GM21786 (cell line): ENCODE data around the gene MELK.
A peak's percentile ranks its signal among the peaks of the same experiment; 100 is the strongest.
"Not testable (repeated sequence)": the region's sequence is repeated elsewhere in the genome, so short reads cannot be mapped to it uniquely, and the experiment has no call there.

Source experiments
- ATAC-seq: cut with Tn5 transposase; IDR thresholded peaks from one replicate; pipeline ENCODE4 v1.9.1; 2021; ENCODE audit not compliant: unreplicated experiment

The MELK gene

DNA sequence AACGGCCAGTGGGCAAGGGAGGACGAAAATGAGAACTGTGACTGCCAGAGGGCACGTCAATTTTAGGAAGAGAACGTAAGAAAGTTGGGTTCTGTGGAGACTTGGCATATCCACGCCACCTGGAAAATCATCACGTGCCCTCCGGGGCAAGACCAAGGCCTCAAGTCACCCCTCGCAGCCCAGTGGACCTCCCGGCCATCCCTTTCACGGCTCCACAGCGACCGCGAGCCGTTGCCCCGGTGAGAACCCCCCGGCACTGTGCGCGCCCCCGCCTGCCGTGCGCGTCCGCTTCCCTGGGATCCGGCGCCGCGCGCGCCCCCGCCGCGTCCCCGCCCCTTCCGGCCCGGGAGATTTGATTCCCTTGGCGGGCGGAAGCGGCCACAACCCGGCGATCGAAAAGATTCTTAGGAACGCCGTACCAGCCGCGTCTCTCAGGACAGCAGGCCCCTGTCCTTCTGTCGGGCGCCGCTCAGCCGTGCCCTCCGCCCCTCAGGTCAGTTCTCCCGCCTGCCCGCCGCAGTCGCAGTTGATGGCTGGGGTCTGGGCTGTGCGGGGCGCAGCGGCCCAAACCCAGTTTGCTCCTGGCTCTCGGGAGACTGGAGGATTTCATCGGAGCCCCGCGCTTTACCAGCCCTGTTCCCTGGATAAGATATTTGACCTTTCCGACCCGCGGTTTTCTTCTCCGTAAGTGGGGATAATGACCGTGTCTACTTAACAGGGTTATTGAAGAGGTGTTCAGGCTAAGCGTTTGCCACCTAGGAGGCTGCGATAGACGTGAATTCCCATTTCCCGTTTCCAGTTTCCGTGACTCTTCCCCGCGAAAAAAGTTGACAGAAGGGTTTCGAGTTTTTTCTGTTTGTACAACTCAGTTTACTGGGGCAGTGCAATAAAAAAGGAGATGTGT is at the start of gene MELK:
Gene MELK (plus strand): TSS at position 381 of the 904 bp plus-strand sequence. CDS start 8,787 bp downstream, outside the sequence.
- ATAC-seq: peak; percentile 76

DNA sequence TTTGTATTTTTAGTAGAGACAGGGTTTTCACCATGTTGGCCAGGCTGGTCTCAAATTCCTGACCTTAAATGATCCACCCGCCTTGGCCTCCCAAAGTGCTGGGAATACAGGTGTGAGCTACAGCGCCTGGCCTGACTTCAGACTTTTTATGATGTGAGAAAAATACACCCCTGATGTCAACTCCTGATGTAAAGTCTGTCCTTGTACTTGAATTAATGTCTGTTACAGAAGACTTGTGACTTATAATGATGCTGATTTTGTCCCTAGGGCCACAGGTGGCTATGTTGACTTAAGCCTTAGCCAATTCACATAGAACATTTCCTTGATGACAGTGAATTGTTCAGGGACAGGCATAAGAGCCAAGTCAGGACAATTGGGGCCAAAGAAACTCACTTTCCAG is 42.5 kb upstream of the MELK start:
- ATAC-seq: no peak

DNA sequence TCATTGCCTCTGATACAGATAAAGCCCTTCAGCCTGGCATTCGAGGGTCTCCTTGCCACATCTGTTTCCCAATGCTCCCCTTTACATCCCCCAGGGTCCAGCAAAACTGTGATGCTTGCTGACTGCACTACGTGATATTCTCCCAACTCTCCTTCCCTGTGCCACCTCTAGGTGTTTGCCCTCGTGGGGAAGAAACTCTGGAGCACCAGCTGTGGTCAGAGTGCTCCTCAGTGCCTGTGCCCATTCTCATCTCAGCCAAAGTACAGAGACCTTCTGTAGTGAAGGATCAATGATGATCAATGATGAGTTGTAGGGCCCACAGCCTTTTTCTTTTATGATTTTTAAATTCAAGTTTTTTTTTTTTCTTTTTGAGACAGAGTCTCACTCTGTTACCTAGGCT is 40.3 kb upstream of the MELK start:
- no peak for ATAC-seq

DNA sequence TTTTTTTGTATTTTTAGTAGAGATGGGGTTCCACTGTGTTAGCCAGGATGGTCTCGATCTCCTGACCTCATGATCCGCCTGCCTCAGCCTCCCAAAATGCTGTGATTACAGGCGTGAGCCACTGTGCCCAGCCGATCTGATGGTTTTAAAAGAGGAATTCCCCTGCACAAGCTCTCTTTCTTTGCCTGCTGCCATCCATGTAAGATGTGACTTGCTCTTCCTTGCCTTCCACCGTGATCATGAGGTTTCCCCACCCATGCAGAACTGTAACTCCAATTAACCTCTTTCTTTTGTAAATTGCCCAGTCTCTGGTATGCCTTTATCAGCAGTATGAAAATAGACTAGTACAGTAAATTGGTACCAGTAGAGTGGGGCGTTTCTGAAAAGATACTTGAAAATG is 39.0 kb upstream of the MELK start:
- not testable (repeated sequence) for ATAC-seq

DNA sequence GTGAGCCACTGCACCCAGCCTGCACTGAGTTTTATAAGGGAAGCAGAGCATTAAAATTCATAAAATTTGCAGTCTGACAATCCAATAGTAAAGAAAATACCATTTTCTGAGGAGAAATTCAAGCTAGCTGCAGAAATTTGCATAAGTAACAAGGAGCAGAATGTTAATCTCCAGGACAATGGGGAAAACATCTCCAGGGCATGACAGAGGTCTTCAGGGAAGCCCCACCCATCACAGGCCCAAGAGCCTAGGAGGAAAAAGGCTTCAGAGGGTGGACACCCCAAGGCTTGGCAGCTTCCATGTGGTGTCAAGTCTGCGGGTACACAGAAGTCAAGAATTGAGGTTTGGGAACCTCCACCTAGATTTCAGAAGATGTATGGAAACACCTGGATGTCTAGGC is 37.6 kb upstream of the MELK start:
- ATAC-seq: no peak

DNA sequence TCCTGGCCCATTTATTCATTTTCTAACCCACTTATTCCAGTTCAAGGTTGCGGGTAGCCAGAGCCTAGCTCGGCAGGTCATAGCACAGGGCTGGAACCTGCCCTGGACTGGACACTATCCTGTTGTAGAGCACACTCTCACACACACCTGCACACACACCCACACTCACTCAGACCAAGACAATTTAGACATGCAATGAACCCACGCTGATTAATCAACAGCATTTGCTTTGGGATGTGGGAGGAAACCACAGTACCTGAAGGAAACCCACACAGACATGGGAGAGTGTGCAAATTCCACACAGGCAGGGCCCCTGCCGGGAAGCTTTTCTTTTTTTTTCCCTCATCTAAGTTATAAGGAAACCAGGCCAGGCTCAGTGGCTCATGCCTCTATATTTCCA is 34.8 kb upstream of the MELK start:
- no peak for ATAC-seq

GRCh38 chr9:36542355-36542754 is 30.3 kb upstream of the MELK start:
- no peak for ATAC-seq

- ATAC-seq: no peak
These were observed 28.8 kb upstream of the MELK start for GRCh38 chr9:36543916-36544315.

DNA sequence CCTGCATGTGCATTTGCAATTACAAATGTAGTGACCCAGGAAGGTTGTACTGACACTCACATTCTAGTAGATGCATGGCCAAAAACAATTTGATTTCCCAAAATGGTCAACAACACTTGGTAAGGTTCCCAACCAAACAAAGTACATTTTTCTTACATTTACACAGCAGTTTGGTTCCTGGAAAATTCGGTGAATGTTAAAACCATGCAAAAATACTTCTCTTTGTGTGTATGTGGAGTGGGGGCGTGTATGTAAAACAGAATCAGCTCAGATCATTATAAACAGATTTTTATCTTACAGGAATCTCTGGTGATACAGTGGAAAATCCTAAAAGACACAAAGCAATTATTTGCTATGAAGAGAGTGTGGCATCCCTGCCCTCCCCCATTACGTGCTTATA is 25.1 kb upstream of the MELK start:
- no peak for ATAC-seq

GRCh38 chr9:36548454-36548853 is 24.2 kb upstream of the MELK start:
- no peak for ATAC-seq

GRCh38 chr9:36550135-36550534 is 22.6 kb upstream of the MELK start:
- ATAC-seq: no peak

GRCh38 chr9:36550631-36551098 is 22.0 kb upstream of the MELK start:
- peak; percentile 57 for ATAC-seq

GRCh38 chr9:36551129-36551528 is 21.6 kb upstream of the MELK start:
- no peak for ATAC-seq

GRCh38 chr9:36551910-36552309 is 20.8 kb upstream of the MELK start:
- ATAC-seq: no peak

DNA sequence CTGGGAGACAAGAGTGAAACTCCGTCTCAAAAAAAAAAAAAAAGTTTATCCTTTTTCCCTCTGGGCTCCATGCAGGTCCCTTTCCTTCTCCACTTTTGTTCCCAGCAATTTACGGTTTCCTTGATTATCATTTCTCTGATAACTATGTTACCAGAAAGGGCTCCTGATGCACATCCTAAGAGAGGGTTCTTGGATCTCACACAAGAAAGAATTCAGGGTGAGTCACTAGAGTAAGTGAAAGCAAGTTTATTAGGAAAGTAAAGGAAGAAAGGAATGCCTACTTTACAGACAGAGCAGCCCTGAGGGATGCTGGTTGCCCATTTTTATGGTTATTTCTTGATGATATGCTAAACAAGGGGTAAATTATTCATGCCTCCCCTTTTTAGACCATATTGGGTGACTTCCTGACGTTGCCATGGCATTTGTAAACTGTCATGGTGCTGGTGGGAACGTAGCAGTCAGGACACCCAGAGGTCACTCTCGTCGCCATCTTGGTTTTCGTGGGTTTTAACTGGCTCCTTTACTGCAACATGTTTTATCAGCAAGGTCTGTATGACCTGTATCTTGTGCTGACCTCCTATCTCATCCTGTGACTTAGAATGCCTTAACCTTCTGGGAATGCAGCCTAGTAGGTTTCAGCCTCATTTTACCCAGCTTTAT is 13.5 kb upstream of the MELK start:
- ATAC-seq: no peak

DNA sequence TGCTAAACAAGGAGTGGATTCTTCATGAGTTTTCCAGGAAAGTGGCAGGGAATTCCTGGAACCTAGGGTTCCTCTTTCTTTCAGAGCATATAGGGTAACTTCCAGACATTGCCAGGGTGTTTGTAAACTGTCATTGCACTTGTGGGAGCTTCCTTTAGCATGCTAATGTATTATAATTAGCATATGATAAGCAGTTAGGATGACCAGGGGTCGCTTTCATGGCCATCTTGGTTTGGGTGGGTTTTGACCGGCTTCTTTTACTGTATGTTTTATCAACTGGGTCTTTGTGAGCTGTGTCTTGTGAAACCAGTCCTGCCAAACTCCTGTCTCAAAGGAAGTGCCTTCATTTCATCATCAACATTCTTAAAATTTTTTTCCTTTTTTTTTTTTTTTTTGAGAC is 11.9 kb upstream of the MELK start:
- no peak for ATAC-seq

DNA sequence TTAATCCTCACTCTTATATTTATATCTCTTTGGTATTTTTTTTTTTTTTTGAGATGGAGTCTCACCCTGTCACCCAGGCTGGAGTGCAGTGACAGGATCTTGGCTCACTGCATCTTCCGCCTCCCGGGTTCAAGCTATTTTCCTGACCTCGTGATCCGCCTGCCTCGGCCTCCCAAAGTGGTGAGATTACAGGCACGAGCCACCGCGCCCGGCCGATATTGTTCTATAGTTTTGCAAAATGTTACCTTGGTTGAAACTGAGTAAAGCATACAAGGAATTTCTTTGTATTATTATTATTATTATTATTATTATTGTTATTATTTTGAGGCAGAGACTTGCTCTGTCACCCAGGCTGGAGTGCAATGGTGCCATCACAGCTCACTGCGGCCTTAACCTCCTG is 9.9 kb upstream of the MELK start:
- not testable (repeated sequence) for ATAC-seq

- no peak for ATAC-seq
These were observed 5.9 kb upstream of the MELK start for GRCh38 chr9:36566813-36567221.

DNA sequence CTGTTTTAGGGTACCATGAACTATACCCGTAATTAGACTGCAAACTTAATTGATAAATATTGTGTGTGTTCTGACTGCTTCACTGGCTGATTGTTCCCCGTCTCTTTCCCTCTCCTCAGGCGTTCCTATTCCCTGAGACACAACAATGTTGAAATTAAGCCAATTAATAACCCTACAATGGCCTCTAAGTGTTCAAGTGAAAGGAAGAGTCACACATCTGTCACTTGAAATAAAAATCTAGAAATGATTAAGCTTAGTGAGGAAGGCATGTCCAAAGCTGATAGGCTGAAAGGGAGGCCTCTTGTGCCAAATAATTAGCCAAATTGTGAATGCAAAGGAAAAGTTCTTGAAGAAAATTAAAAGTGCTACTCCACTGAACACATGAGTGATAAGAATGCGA is 4.0 kb upstream of the MELK start:
- ATAC-seq: not testable (repeated sequence)

DNA sequence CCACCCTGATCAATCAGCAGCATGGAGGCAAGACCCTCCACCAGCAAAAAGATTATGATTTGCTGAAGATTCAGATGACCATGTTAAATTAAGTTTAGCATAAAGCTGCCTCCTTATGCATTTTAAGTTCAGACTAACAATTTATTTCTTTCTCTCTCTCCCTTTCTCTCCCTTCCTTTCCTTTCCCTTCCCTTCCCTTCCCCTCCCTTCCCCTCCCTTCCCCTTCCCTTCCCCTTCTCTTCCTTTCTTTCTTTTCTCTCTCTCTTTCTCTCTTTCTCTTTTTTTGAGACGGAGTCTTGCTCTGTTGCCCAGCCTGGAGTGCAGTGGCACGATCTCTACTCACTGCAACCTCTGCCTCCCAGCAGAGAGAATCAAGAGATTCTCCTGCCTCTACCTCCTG is 1.4 kb upstream of the MELK start:
- no peak for ATAC-seq

GRCh38 chr9:36574045-36574444 is 1.4 kb downstream of the MELK start:
- ATAC-seq: not testable (repeated sequence)

GRCh38 chr9:36575411-36575882 is 2.8 kb downstream of the MELK start:
- ATAC-seq: no peak
